CD4-positive, alpha-beta T cell treated with Interleukin-6 for 4 hours (primary cell): ENCODE data around the gene COL6A5.
"Not testable (repeated sequence)": the region's sequence is repeated elsewhere in the genome, so short reads cannot be mapped to it uniquely, and the experiment has no call there.

Experiments
- DNase-seq: peaks from one replicate; pipeline ENCODE4 v3.0.0-alpha.2; 2020; ENCODE audit warnings: mixed read lengths

Gene COL6A5

GRCh38 chr3:130345487-130346079 is at the start of gene COL6A5:
COL6A5 (plus strand) TSS chr3:130345672; CDS start chr3:130373639, 27,967 bp downstream.
- no peak for DNase-seq

DNA sequence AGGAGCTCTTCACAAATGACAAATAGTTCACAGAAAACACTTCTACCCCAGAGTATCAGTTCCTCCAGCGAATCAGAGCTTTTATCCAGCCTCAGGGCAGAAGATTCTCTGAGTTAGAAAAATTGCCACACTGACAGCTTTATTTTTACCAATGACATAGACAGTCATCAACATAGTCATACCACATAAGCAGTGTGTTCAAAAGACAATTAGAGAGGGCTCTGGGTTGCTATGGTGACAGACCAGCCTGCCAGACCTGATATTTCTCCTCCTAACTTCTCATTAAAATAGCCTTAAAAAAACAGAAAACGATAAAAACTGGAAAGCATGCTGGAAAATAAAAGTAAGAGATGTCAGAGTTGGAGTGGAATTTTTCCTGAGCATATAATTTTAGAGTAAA is 45.9 kb upstream of the COL6A5 start:
- no peak for DNase-seq

DNA sequence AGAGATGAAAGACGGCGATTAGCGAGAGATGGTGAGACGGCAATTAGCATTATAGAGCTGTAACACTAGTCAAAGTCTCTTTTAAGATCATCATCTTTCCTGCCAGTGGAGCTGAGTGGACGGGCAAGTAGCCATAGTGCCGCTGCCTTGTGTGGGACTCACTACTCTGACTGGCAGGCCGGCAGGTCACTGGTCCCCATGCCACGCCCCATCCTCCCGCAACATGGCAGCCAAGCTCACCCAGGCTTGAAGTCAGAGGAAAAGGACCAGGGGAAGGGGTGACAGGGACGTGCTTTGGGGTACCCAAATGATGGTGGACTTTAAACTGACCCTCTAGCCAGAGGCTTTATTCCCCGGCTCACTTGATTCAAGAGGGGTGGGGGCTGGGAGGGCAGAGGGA is 44.6 kb upstream of the COL6A5 start:
- no peak for DNase-seq

GRCh38 chr3:130310109-130310508 is 35.4 kb upstream of the COL6A5 start:
- no peak for DNase-seq

GRCh38 chr3:130312374-130312773 is 33.1 kb upstream of the COL6A5 start:
- DNase-seq, result no peak

GRCh38 chr3:130316169-130316568 is 29.3 kb upstream of the COL6A5 start:
- no peak for DNase-seq

DNA sequence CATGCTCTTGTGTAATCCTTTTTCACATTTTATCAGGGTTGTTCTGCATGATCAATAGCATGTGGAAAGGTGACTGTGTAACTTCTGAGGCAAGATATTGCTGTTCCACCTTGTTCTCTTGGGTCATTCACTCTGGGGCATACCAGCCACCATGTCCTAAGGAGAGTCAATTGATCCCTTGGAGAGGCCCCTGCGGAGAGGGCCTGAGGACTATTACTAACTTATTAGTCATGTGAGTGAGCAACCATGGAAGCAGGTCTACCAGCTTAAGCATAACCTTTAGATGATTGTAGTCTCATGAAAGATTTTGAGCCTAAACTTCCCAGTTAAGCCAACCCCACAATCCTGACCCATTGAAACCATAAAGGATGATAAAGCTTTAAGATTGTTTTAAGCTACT is 22.0 kb upstream of the COL6A5 start:
- no peak for DNase-seq

- DNase-seq, result no peak
These were observed 4.7 kb upstream of the COL6A5 start for GRCh38 chr3:130340766-130341165.

DNA sequence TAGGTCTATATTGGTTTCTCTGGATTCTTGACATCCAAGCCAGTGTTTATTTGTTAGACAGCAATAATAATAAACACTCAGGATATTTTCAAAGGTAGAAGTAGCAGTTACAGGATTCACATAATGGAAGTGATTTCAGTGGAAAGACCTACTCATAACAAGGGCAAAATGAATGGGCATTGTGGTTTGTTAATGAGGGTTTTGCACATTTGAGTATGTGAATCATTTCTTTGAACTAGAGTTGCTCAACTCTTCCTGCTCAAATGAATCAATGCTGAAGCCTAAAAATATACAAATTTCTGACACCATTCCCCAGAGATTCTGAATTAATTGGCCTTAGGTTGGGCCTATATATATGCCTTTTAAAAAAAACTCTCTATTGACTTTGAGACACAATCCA is 4.1 kb upstream of the COL6A5 start:
- no peak for DNase-seq

- DNase-seq, result no peak
These were observed 3.6 kb upstream of the COL6A5 start for GRCh38 chr3:130341882-130342281.

DNA sequence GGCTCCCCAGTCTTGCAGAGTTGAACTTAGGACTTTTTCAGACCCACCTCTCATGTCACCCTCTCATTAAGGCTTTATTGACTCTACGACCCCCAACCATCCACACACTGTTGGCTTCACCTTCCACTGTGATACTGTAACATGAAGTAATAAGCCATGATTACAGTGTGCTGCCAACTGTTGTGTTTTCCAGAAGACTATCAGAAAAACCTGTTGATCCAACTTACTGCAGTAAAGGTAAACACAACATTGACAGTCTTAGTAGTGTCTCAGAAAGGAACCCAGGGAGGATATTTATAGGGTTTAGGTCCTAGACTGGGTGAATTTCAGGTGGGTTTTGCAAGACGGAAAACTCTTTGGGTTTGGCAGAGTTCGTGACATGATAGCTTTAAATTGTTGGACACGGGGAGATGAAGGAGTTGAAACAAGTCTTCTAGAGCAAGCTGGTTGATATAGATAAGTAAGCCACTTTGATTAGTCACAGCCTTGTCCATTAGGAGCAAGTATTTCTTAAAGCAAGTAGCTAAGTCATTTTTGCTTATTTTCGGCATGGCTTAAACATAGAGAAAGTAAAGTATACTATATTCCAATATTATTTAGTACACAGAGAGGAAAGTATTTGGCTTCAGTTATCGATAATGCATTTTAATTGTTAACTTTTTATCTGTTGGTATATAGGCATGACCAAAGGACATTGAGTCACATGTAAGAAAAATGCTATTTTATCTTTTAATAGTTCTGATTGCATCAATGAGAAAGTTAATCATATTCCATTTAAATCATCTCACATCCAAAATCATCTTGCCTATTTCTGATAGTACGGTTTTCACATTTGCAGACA is 2.4 kb upstream of the COL6A5 start:
- DNase-seq, result no peak

DNA sequence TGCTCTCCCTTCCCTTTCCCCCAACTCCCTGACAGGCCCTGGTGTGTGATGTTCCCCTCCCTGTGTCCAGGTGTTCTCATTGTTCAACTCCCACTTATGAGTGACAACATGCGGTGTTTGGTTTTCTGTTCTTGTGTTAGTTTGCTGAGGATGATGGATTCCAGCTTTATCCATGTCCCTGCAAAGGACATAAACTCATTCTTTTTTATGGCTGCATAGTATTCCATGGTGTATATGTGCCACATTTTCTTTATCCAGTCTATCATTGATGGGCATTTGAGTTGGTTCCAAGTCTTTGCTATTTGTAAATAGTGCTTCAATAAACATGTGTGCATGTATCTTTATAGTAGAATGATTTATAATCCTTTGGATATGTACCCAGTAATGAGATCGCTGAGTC is 2.8 kb downstream of the COL6A5 start:
- not testable (repeated sequence) for DNase-seq

GRCh38 chr3:130354430-130354829 is 9.0 kb downstream of the COL6A5 start:
- DNase-seq, result no peak

DNA sequence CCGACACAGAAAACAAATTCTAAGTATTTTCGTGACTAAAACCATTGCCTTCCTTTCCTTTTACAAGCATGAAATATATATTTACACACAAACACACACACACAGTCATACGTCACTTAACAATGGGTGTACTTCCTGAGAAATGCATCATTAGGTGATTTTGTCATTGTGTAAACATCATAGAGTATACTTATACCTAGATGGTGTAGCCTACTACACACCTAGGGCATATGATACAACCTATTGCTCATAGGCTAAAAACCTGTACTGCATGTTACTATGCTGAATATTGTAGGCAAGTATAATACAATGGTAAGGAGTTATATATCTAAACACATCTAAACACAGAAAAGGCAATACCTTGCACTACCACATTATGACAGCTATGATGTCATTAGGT is 28.6 kb downstream of the COL6A5 start:
- no peak for DNase-seq

DNA sequence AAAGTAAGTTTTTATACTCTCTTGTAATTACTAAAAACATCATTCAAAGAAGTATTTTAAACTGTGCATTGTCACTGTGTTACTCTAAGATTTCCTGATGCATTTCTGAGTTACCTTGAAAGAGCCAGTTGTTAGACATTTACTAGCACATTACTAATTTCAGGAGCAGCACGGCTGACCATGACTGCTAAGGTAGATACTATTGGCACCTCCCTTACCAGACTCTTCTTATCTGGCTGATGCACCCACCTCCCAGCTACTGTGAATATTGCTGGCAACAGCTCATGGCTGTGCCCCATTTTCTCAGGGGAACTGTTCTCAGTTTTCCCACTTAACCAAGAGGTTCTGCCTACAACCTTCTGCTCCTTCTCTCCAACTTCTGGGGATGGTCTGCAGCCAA is 29.4 kb downstream of the COL6A5 start:
- DNase-seq, result no peak

- DNase-seq, result no peak
These were observed 32.6 kb downstream of the COL6A5 start for GRCh38 chr3:130377960-130378676.

- no peak for DNase-seq
These were observed 33.3 kb downstream of the COL6A5 start for GRCh38 chr3:130378677-130379191.

DNA sequence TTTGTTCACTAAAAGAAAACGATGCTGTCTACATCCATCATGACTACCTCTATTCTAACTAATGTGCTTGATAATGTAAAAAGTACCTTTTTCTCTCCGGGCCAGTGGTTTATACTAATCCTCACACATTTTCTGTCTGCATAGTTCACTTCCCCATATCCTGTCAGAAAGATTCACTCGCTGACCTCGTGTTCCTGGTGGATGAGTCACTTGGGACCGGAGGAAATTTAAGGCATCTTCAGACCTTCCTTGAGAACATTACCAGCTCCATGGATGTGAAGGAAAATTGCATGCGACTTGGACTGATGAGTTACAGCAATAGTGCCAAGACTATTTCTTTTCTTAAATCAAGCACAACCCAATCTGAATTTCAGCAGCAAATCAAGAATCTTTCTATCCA is 33.8 kb downstream of the COL6A5 start:
- no peak for DNase-seq

GRCh38 chr3:130380398-130380797 is 34.9 kb downstream of the COL6A5 start:
- no peak for DNase-seq

DNA sequence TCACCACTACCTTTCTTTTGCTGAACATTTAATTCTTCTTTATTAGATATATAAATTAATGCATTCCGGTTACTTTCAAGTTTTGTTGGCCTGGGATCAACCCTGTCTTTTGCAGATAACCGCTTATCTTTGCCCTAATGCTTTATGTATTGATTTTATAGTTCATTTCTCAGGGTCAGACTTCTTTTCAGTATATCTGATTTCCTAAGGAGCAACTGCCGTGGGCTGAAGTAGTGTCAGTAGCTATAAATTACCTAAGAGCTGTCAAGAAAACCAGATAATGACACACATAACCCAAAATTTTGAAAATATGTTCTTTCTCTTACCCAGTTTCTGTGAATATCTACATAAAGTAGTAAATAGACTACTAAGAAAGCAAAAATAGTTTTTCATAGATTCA is 38.0 kb downstream of the COL6A5 start:
- DNase-seq, result no peak

DNA sequence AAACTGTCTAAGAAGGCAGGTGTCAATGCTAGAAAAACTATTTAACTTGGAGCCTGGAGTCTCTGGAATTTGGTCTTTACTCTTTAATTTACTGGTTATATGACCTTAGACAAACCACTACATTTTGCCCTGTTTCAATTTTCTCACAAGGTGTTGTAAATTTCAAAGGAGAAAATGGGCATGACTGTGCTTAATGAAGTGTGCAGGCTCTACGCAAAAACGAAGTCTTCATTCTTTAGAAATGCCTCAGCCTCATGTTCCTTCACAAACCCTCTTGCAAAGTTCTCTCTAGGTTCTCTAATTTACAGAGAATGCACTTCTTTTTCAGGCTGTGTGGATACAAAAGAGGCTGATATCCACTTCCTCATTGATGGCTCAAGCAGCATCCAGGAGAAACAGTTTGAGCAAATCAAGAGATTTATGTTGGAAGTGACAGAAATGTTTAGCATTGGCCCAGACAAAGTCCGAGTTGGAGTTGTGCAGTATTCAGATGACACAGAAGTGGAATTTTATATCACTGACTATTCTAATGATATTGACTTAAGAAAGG is 39.1 kb downstream of the COL6A5 start:
- no peak for DNase-seq

DNA sequence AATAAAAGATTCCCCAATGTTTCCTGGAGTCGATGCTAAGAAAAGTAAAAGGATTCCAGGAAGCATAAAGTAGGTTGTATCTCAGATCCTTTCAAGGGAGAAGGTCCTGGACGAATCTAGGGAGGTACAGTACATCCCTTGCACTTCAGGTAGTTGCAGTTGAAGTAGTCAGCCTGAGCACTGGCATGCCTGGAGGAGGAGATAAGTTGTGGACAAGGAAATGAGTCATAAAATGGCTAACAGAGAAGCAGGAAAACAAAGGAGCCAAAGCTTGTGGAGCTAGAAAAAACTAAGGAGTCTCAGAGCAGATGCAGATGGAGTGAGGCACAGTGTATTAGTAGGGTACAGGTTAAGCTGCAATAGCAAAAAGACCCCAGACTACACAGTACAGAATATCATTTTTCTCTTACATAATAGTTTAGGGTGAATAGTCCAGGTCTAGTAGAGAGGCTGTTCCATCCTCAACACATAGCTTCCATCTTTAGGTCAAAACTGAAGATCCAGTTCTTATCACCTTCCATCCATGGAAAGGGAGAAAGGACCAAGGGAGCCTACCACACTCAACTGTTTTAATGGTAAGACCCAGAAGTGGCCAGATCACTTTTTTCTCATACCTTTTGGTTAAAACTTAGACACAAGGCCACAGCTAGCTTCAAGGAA is 41.3 kb downstream of the COL6A5 start:
- DNase-seq, result no peak
